Measurements from ENCODE around the gene GLT6D1. TPM values are rescaled to one million over a fixed set of nuclear protein-coding genes. Genes with fewer than 3 reads are reported as not detected.

The GLT6D1 gene
- total and polyA plus RNA-seq, 2 donors (not counting 1 experiment from before 2014, with no cell fraction given), result not detected

DNA sequence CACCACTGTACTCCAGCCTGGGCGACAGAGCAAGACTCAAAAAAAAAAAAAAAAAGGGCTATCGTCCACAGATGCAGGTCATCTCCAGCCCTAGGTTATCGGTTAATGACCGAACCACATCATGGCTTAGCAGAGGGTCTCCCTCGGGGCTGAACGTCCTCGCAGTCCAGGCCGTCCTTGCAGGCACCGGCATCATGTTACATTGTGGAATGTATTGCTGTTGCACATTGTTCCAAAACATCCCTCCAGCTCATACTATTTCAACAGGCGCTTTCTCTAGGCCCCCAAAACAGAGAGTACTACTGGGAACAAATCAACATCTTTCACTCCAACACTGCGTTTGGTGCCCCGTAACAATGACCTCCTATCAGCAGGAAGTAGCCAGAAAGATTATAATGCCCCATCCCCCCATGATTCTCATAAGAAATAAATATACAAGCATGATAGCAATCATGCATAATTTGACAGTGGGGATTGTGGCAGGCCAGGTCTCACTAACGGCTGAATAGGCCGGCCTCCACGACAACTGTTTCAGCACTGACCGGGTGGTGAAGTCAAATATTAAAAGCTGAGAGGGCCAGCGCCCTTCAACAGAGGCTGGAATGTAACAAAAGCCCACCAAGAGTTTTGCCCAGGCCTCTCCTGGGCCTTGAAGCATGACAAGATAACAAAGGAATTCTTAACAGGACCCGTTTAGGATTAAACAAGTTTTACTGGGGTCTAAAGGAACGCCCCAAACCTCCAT lies 22.6 kb upstream of the GLT6D1 start:
- DNase-seq, result no peak
- Mint-ChIP-seq H3K27me3 (no peaks in the 10 kb centered on the region), H3K27ac (no peak overlapping the region), H3K9me3 (ENCODE audit: insufficient read depth) (no peaks in the 10 kb centered on the region), H3K4me1 (no peaks in the 10 kb centered on the region), H3K4me3 (no peak overlapping the region)
- no peak for ATAC-seq (ENCODE audit: low read depth)
- H4K20me1 ChIP-seq (ENCODE audit: control insufficient read depth, insufficient read depth, low read length, poor library complexity, severe bottlenecking), result no peaks in the 10 kb centered on the region
- H3K9ac ChIP-seq (ENCODE audit: low read length), result no peak overlapping the region
- peaks cover 0 to 6% (median 0%) of the 10 kb centered on the region in 3 donors for H3K9me3 ChIP-seq (ENCODE audit: control extremely low read depth in 1 of 3, control insufficient read depth in 2 of 3, insufficient read depth in 1 of 3, low read length in 2 of 3)
- no peak overlapping the region for H3K4me3 ChIP-seq (ENCODE audit: control extremely low read depth in 1 of 5, extremely low read depth in 1 of 5, insufficient read depth in 1 of 5, low read depth in 2 of 5, low read length in 4 of 5)
- no peaks in the 10 kb centered on the region for H3K36me3 ChIP-seq (replicated peaks in 1 of 2; ENCODE audit: control extremely low read depth in 1 of 2, control insufficient read depth in 1 of 2, extremely low read depth in 1 of 2, insufficient read depth in 2 of 2, low read length in 1 of 2)
- 85% methylated on average over 15 of the region's 19 CpGs for WGBS (ENCODE audit: insufficient coverage)
- H2AFZ ChIP-seq (ENCODE audit: insufficient read depth, low read depth, low read length, poor library complexity, severe bottlenecking), result no peak overlapping the region
- H3K4me2 ChIP-seq (replicated peaks; ENCODE audit: low read depth, low read length, poor library complexity, severe bottlenecking), result no peak overlapping the region
- no peak overlapping the region for H3K27ac ChIP-seq (ENCODE audit: low read length in 2 of 2)
- H3K79me2 ChIP-seq (ENCODE audit: control insufficient read depth, insufficient read depth, low read length), result no peaks in the 10 kb centered on the region
- ChIA-PET POLR2A (no interaction called here), CTCF (no interaction called here)
- intact Hi-C loops (cut with micrococcal nuclease), result no loop called here
- H3K4me1 ChIP-seq (ENCODE audit: control insufficient read depth in 2 of 2, insufficient read depth in 2 of 2, low read length in 2 of 2), result no peaks in the 10 kb centered on the region
- TF ChIP-seq EZH2 (IDR thresholded peaks at IDR 0.05; ENCODE audit: borderline replicate concordance, insufficient read depth, low read depth, low read length, poor library complexity, severe bottlenecking), result no peak
- TF ChIP-seq, protein P1, sequence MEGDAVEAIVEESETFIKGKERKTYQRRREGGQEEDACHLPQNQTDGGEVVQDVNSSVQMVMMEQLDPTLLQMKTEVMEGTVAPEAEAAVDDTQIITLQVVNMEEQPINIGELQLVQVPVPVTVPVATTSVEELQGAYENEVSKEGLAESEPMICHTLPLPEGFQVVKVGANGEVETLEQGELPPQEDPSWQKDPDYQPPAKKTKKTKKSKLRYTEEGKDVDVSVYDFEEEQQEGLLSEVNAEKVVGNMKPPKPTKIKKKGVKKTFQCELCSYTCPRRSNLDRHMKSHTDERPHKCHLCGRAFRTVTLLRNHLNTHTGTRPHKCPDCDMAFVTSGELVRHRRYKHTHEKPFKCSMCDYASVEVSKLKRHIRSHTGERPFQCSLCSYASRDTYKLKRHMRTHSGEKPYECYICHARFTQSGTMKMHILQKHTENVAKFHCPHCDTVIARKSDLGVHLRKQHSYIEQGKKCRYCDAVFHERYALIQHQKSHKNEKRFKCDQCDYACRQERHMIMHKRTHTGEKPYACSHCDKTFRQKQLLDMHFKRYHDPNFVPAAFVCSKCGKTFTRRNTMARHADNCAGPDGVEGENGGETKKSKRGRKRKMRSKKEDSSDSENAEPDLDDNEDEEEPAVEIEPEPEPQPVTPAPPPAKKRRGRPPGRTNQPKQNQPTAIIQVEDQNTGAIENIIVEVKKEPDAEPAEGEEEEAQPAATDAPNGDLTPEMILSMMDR (IDR thresholded peaks at IDR 0.05), result no peak
- H3K27me3 ChIP-seq (replicated peaks in 1 of 4; ENCODE audit: control extremely low read depth in 1 of 4, control insufficient read depth in 3 of 4, insufficient read depth in 4 of 4, low read length in 3 of 4), result no peaks in the 10 kb centered on the region

DNA sequence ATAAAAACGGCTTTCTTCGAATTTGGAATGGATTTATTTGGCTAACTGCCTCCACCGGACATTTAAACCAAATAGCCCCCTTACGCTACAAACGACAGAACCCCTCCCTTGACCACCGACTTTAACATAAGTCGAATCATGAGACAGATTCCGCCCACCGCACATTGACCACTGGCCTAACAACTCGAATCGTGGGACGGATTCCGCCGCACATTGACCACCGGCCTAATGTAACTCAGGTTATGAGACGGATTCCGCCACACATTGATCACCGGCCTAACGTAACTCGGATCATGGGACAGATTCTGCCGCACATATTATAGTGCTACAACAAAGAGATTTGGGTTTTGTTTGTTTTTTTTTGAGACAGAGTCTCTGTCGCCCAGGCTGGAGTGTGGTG lies 21.1 kb upstream of the GLT6D1 start:
- H3K27me3 ChIP-seq (replicated peaks in 1 of 4; ENCODE audit: control extremely low read depth in 1 of 4, control insufficient read depth in 3 of 4, insufficient read depth in 4 of 4, low read length in 3 of 4), result peaks cover 0 to 4% (median 0%) of the 10 kb centered on the region in 4 experiments
- no peak overlapping the region for H3K27ac ChIP-seq (ENCODE audit: low read length in 2 of 2)
- no peak overlapping the region for H3K4me2 ChIP-seq (replicated peaks; ENCODE audit: low read depth, low read length, poor library complexity, severe bottlenecking)
- 93% methylated on average over 20 of the region's 22 CpGs for WGBS (ENCODE audit: insufficient coverage)
- H3K4me1 Mint-ChIP-seq, result no peaks in the 10 kb centered on the region
- peaks cover 4% of the 10 kb centered on the region for H3K27me3 Mint-ChIP-seq
- no peak overlapping the region for H3K9ac ChIP-seq (ENCODE audit: low read length)
- no peaks in the 10 kb centered on the region for H4K20me1 ChIP-seq (ENCODE audit: control insufficient read depth, insufficient read depth, low read length, poor library complexity, severe bottlenecking)
- no peak overlapping the region for H3K27ac Mint-ChIP-seq
- no peaks in the 10 kb centered on the region for H3K4me1 ChIP-seq (ENCODE audit: control insufficient read depth in 2 of 2, insufficient read depth in 2 of 2, low read length in 2 of 2)
- DNase-seq (no peak), ATAC-seq (ENCODE audit: low read depth) (no peak)
- CTCF ChIA-PET, result no interaction called here
- no peaks in the 10 kb centered on the region for H3K36me3 ChIP-seq (replicated peaks in 1 of 2; ENCODE audit: control extremely low read depth in 1 of 2, control insufficient read depth in 1 of 2, extremely low read depth in 1 of 2, insufficient read depth in 2 of 2, low read length in 1 of 2)
- H3K9me3 ChIP-seq (ENCODE audit: control extremely low read depth in 1 of 3, control insufficient read depth in 2 of 3, insufficient read depth in 1 of 3, low read length in 2 of 3), result peaks cover 0 to 6% (median 0%) of the 10 kb centered on the region in 3 donors
- no peak overlapping the region for H3K4me3 Mint-ChIP-seq
- no peaks in the 10 kb centered on the region for H3K79me2 ChIP-seq (ENCODE audit: control insufficient read depth, insufficient read depth, low read length)
- POLR2A ChIA-PET, result no interaction called here
- H3K4me3 ChIP-seq (ENCODE audit: control extremely low read depth in 1 of 5, extremely low read depth in 1 of 5, insufficient read depth in 1 of 5, low read depth in 2 of 5, low read length in 4 of 5), result no peak overlapping the region
- intact Hi-C loops (cut with micrococcal nuclease), result no loop called here
- H2AFZ ChIP-seq (ENCODE audit: insufficient read depth, low read depth, low read length, poor library complexity, severe bottlenecking), result no peak overlapping the region
- no peak for TF ChIP-seq EZH2 (IDR thresholded peaks at IDR 0.05; ENCODE audit: borderline replicate concordance, insufficient read depth, low read depth, low read length, poor library complexity, severe bottlenecking)
- TF ChIP-seq, protein P1 (IDR thresholded peaks at IDR 0.05), result no peak
- H3K9me3 Mint-ChIP-seq (ENCODE audit: insufficient read depth), result no peaks in the 10 kb centered on the region
